WERI-Rb-1 (cell line): ENCODE results near the gene RASAL2.

Experiments used
- DNase-seq: peaks from one replicate; pipeline ENCODE4 v3.0.0-alpha.2; 2020
- H3K27ac ChIP-seq: fragments of 250-450 bp; sonication (Bioruptor Pico); 2 replicates; pipeline ENCODE4 v1.5.1; 2020; ENCODE audit warnings: mild to moderate bottlenecking, moderate library complexity
- H3K27me3 ChIP-seq: fragments of 250-450 bp; sonication (Bioruptor Pico); 2 replicates; pipeline ENCODE4 v1.5.1; 2021; ENCODE audit warnings: mild to moderate bottlenecking, low read depth, moderate library complexity; ENCODE audit not compliant: insufficient read depth, severe bottlenecking
- H3K36me3 ChIP-seq: fragments of 250-450 bp; sonication (Bioruptor Pico); 2 replicates; pipeline ENCODE4 v1.5.1; 2020; ENCODE audit warnings: mild to moderate bottlenecking, moderate library complexity
- H3K4me3 ChIP-seq: 2 replicates; pipeline ENCODE4 v1.5.1; 2011; ENCODE audit warnings: low read depth, mild to moderate bottlenecking, control low read depth, low read length
- H3K9me3 ChIP-seq: fragments of 250-450 bp; sonication (Bioruptor Pico); 2 replicates; pipeline ENCODE4 v1.5.1; 2021; ENCODE audit warnings: mild to moderate bottlenecking, moderate library complexity; ENCODE audit not compliant: severe bottlenecking
- CTCF ChIP-seq: IDR thresholded peaks from 2 replicates; pipeline ENCODE4 v1.5.1; 2011; ENCODE audit warnings: low read depth, mild to moderate bottlenecking, control low read depth, inconsistent platforms, low read length

The RASAL2 gene

GRCh38 chr1:178275049-178275448 is 181.1 kb downstream of the RASAL2 start:
- H3K4me3 ChIP-seq, result no peak overlapping the region
- TF ChIP-seq CTCF, result no peak
- no peaks in the 10 kb centered on the region for H3K27me3 ChIP-seq
- DNase-seq, result no peak
- no peaks in the 10 kb centered on the region for H3K9me3 ChIP-seq
- H3K36me3 ChIP-seq, result no peaks in the 10 kb centered on the region
- no peak overlapping the region for H3K27ac ChIP-seq

- TF ChIP-seq CTCF, result no peak
- H3K27me3 ChIP-seq, result no peaks in the 10 kb centered on the region
- no peaks in the 10 kb centered on the region for H3K36me3 ChIP-seq
- no peaks in the 10 kb centered on the region for H3K9me3 ChIP-seq
- no peak overlapping the region for H3K4me3 ChIP-seq
- no peak for DNase-seq
- no peak overlapping the region for H3K27ac ChIP-seq
Observed at GRCh38 chr1:178275553-178275952, 181.6 kb downstream of the RASAL2 start.

- Histone ChIP-seq H3K9me3 (no peaks in the 10 kb centered on the region), H3K36me3 (no peaks in the 10 kb centered on the region), H3K27ac (no peak overlapping the region), H3K4me3 (no peak overlapping the region), H3K27me3 (no peaks in the 10 kb centered on the region)
- no peak for DNase-seq
- no peak for TF ChIP-seq CTCF
Observed at GRCh38 chr1:178277793-178278530, 184.1 kb downstream of the RASAL2 start.

GRCh38 chr1:178278916-178279686 is 185.2 kb downstream of the RASAL2 start:
- TF ChIP-seq CTCF, result no peak
- H3K36me3 ChIP-seq, result no peaks in the 10 kb centered on the region
- DNase-seq, result no peak
- no peaks in the 10 kb centered on the region for H3K27me3 ChIP-seq
- no peak overlapping the region for H3K4me3 ChIP-seq
- H3K27ac ChIP-seq, result no peak overlapping the region
- no peaks in the 10 kb centered on the region for H3K9me3 ChIP-seq

- 0 out of 2 replicates have a peak, but pooled peaks have one; percentile 21 for TF ChIP-seq CTCF
- no peak overlapping the region for H3K27ac ChIP-seq
- H3K4me3 ChIP-seq, result no peak overlapping the region
- no peaks in the 10 kb centered on the region for H3K9me3 ChIP-seq
- DNase-seq, result no peak
- peaks cover 4% of the 10 kb centered on the region; the same call in 1 of the 2 replicates for H3K36me3 ChIP-seq
- H3K27me3 ChIP-seq, result no peaks in the 10 kb centered on the region
Observed at GRCh38 chr1:178282949-178283367, 189.1 kb downstream of the RASAL2 start.
